ENCODE results near the gene PSMB7. TPM values are rescaled to one million over a fixed set of nuclear protein-coding genes. Genes with fewer than 3 reads are reported as not detected.

The PSMB7 gene
- total RNA-seq, 2 donors from 2014 or later, result 105 to 175 TPM

DNA sequence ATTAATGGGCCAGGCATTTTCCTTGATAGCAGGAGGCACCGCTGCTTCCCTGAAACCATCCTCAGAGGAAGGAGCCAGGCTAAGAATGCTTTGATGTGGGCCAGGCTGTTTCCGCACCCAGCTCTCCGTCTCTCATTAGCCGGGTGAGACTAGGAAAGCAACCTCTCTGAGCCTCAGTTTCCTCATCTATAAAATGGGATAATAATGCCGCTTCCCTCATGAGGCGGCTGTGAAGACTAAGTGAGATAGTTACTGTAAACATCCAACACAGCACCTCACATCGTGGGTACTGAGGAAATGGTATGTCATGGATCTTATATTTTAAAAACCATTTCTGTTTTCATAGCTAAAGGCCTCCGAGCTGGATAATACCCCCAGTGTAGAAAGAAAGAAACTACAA, 111.0 kb downstream of the PSMB7 start:
- no peaks in the 10 kb centered on the region for H3K27me3 Mint-ChIP-seq
- no peak overlapping the region for H3K27ac Mint-ChIP-seq
- no peaks in the 10 kb centered on the region for H3K36me3 Mint-ChIP-seq (ENCODE audit: low read depth)
- no peak for ATAC-seq (replicated peaks)
- H3K9me3 Mint-ChIP-seq, result no peaks in the 10 kb centered on the region
- H3K4me3 Mint-ChIP-seq, result no peak overlapping the region
- no peaks in the 10 kb centered on the region for H3K4me1 Mint-ChIP-seq

DNA sequence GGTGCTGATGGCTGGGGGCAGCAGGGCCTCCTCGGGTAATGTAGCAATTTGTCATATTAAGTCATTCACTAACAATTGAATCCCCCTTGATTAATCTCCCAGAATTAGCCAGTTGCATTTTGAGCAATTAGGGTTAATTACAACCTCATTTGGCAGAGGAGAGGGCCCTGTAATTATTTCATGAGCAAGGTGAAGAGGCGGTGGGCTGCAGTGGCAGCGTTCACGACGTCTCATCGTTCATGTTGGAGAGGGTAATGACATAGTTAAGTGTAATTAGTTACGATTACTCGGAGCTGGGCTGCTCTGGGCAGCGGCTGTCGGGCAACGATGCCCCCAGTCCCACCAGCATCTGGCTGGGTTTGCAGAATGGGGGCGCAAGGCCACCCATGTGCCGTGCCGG, 111.5 kb downstream of the PSMB7 start:
- Mint-ChIP-seq H3K4me3 (no peak overlapping the region), H3K36me3 (ENCODE audit: low read depth) (no peaks in the 10 kb centered on the region), H3K27ac (no peak overlapping the region), H3K27me3 (no peaks in the 10 kb centered on the region), H3K9me3 (no peaks in the 10 kb centered on the region), H3K4me1 (no peaks in the 10 kb centered on the region)
- ATAC-seq (replicated peaks), result no peak

Other genes with a start within 250 kb of the PSMB7 start
- 1 to 10 TPM; 6.8 to 7.6 TPM for gene NEK6, start 157.5 kb downstream of the PSMB7 start, total RNA-seq
- not detected for gene ADGRD2, start 35.0 kb upstream of the PSMB7 start, total RNA-seq
- gene NR5A1, start 92.0 kb upstream of the PSMB7 start, total RNA-seq, result not detected